GM12878 (cell line): Measurements from ENCODE around the gene SNTN. TPM values are rescaled to one million over a fixed set of nuclear protein-coding genes. Genes with fewer than 3 reads are reported as not detected.

Source experiments
- ATAC-seq: fragments of 200-7000 bp; cut with Tn5 transposase; 3 replicates; pipeline ENCODE4 v1.9.1; 2020; ENCODE audit warnings: mild to moderate bottlenecking, moderate library complexity
- BruUV-seq: library from RNA; stranded (reverse); fragments of 400-500 nt; replicated peaks from 2 replicates; lab custom pipeline; 2021; lab: Mats Ljungman, UMichigan
- CTCF ChIA-PET: fragments of 300-600 bp; sonication (Branson Sonifier 250); formaldehyde crosslinking; extraction: SDS; loops from one replicate; lab custom pipeline; 2021; ENCODE audit warnings: inconsistent platforms; lab: Yijun Ruan, JAX
- POLR2A ChIA-PET: fragments of 350-600 bp; formaldehyde crosslinking; extraction: SDS; loops from one replicate; lab custom pipeline; 2021; ENCODE audit warnings: inconsistent platforms; lab: Charles Lee
- RAD21 ChIA-PET: fragments of 300-600 bp; sonication (Branson Sonifier 250); formaldehyde crosslinking; loops from one replicate; lab custom pipeline; 2023; ENCODE audit warnings: antibody characterized with exemption; ENCODE audit not compliant: unreplicated experiment; lab: Charles Lee
- SMC1A ChIA-PET: fragments of 300-600 bp; sonication (Branson Sonifier 250); formaldehyde crosslinking; loops from one replicate; lab custom pipeline; 2023; ENCODE audit not compliant: unreplicated experiment, uncharacterized antibody; lab: Charles Lee
- DNase-seq: peaks from one replicate; pipeline ENCODE4 v3.0.0-alpha.2; 2011; ENCODE audit warnings: low read depth, low spot score
- FAIRE-seq: peaks from 3 replicates; lab custom pipeline; 2011; peaks lifted over from hg19 to GRCh38; lab: Jason Lieb, UNC
- H2AFZ ChIP-seq: 2 replicates; pipeline ENCODE4 v1.6.0; 2011; ENCODE audit warnings: low read depth, low read length, control low read depth; ENCODE audit not compliant: control insufficient read depth
- H3K27ac ChIP-seq: 2 replicates; pipeline ENCODE4 v1.5.1; 2011; ENCODE audit warnings: control low read depth; ENCODE audit not compliant: control insufficient read depth, insufficient read depth
- H3K27me3 ChIP-seq, 2 experiments: replicated peaks in 1 of 2; 2 replicates each; pipeline versions ENCODE4 v1.6.0 to v1.6.1; 2011; ENCODE audit warnings: low read length in 1 of 2; ENCODE audit not compliant: control insufficient read depth in 2 of 2, insufficient read depth in 2 of 2
- H3K36me3 ChIP-seq, 2 experiments: 2 replicates each; pipeline ENCODE4 v1.5.1; 2011; ENCODE audit warnings: low read length in 1 of 2; ENCODE audit not compliant: control insufficient read depth in 2 of 2, insufficient read depth in 2 of 2
- H3K4me1 ChIP-seq: 2 replicates; pipeline ENCODE4 v1.6.1; 2011; ENCODE audit warnings: mild to moderate bottlenecking, low read length, moderate library complexity, mixed read lengths; ENCODE audit not compliant: control insufficient read depth, insufficient read depth
- H3K4me2 ChIP-seq: 2 replicates; pipeline ENCODE4 v1.6.0; 2011; ENCODE audit warnings: control low read depth; ENCODE audit not compliant: control insufficient read depth, insufficient read depth
- H3K4me3 ChIP-seq: fragments of 200-600 bp; sonication (generic); 2 replicates; pipeline ENCODE4 v1.5.1; 2016
- H3K79me2 ChIP-seq: 2 replicates; pipeline ENCODE4 v1.6.0; 2011; ENCODE audit warnings: low read length; ENCODE audit not compliant: control insufficient read depth, insufficient read depth
- H3K9ac ChIP-seq: 2 replicates; pipeline ENCODE4 v1.8.0; 2011; ENCODE audit warnings: low read length, control low read depth, mixed read lengths; ENCODE audit not compliant: control insufficient read depth, insufficient read depth
- H3K9me3 ChIP-seq: replicated peaks from 3 replicates; pipeline ENCODE4 v1.5.1; 2011; ENCODE audit warnings: mild to moderate bottlenecking, low read length; ENCODE audit not compliant: control insufficient read depth, insufficient read depth
- H4K20me1 ChIP-seq: 2 replicates; pipeline ENCODE4 v1.6.0; 2011; ENCODE audit not compliant: control insufficient read depth, insufficient read depth
- CHD4 ChIP-seq: fragments of 200-600 bp; sonication (generic); IDR thresholded peaks from 2 replicates; pipeline ENCODE4 v1.6.1; 2016; ENCODE audit warnings: mild to moderate bottlenecking
- REST ChIP-seq: IDR thresholded peaks from 2 replicates; pipeline ENCODE4 v1.6.1; 2012; ENCODE audit warnings: mild to moderate bottlenecking, low read depth, low read length
- SPI1 ChIP-seq: IDR thresholded peaks from 2 replicates; pipeline ENCODE4 v1.6.1; 2011; ENCODE audit warnings: low read depth, mild to moderate bottlenecking, low read length, moderate library complexity, borderline replicate concordance; ENCODE audit not compliant: insufficient read depth
- ZBED1 ChIP-seq: IDR thresholded peaks from 2 replicates; pipeline ENCODE4 v1.6.1; 2016; ENCODE audit warnings: borderline replicate concordance
- ZNF207 ChIP-seq: fragments of 450-650 bp; IDR thresholded peaks from 2 replicates; pipeline ENCODE4 v1.6.1; 2014; ENCODE audit warnings: antibody characterized with exemption, mild to moderate bottlenecking, borderline replicate concordance
- ZNF217 ChIP-seq: fragments of 450-650 bp; IDR thresholded peaks from 2 replicates; pipeline ENCODE4 v1.6.1; 2017; ENCODE audit warnings: antibody characterized with exemption, mild to moderate bottlenecking
- ZNF687 ChIP-seq: fragments of 450-650 bp; IDR thresholded peaks from 2 replicates; pipeline ENCODE4 v1.6.1; 2017; ENCODE audit warnings: mild to moderate bottlenecking, moderate library complexity
- ZZZ3 ChIP-seq: IDR thresholded peaks from 2 replicates; pipeline ENCODE4 v1.6.1; 2011; ENCODE audit warnings: low read depth; ENCODE audit not compliant: control insufficient read depth, insufficient read length
- WGBS: methylation state at CpG from one replicate; pipeline ENCODE4 v1.1.6; 2016; ENCODE audit warnings: low lambda C conversion rate; ENCODE audit not compliant: insufficient replicate concordance, insufficient coverage; ENCODE audit errors: missing lambda C conversion rate; 5-methylcytosine and 5-hydroxymethylcytosine counted together
- in situ Hi-C: fragments of 300-500 bp; cut with MboI; formaldehyde crosslinking; loops from 9 replicates; pipeline ENCODE4 v1.14.3; 2018; ENCODE audit warnings: mixed read lengths
- intact Hi-C: fragments of 100-400 bp; cut with micrococcal nuclease; formaldehyde crosslinking; loops from one replicate; pipeline ENCODE4 v1.14.2; 2022; ENCODE audit not compliant: unreplicated experiment
- polyA plus RNA-seq, 11 experiments: library from polyadenylated mRNA; depleted of rRNA in 4 of 11; unstranded in 6 of 11; stranded (reverse) in 5 of 11; fragments of >200 nt; fragmentation: Nextera tagmentation in 4 of 11; fragmentation: Illumina TruSeq in 1 of 11; extraction: Ambion mirVana in 4 of 11; extraction: Trizol in 1 of 11; gene quantifications; 1 replicate in 1 of 11; 2 replicates in 10 of 11; pipeline versions ENCODE4 v1.2.1 to v1.2.3, GENCODE V29; 2011 to 2016; ENCODE audit warnings: inconsistent platforms in 2 of 11, missing spikeins in 2 of 11, low read depth in 1 of 11
- total RNA-seq, 4 experiments: library from RNA; depleted of rRNA in 3 of 4; stranded (reverse); fragments of >200 nt in 3 of 4; fragmentation: Illumina TruSeq in 1 of 4; extraction: Trizol in 1 of 4; gene quantifications; 2 replicates each; pipeline versions ENCODE4 v1.2.1 to v1.2.3, GENCODE V29; 2013 to 2021
- TF ChIP-seq, protein P1 (sequence below): fragments of 450-650 bp; IDR thresholded peaks from 2 replicates; pipeline ENCODE4 v1.6.1; 2018; ENCODE audit warnings: borderline replicate concordance, mild to moderate bottlenecking; ENCODE audit not compliant: partially characterized antibody

Gene SNTN
- total and polyA plus RNA-seq, 10 of the 15 experiments (the other 5 are each of a cell fraction or from before 2014, with no cell fraction given): not detected

- no peak for ATAC-seq
- H3K36me3 ChIP-seq: no peaks in the 10 kb centered on the region
- H3K4me2 ChIP-seq: no peak overlapping the region
- no peaks in the 10 kb centered on the region for H3K4me1 ChIP-seq
- H3K27ac ChIP-seq: no peak overlapping the region
- no peak for DNase-seq
- H2AFZ ChIP-seq: no peak overlapping the region
- ChIA-PET SMC1A (no interaction called here), CTCF (no interaction called here), RAD21 (no interaction called here), POLR2A (no interaction called here)
- no peaks in the 10 kb centered on the region; a peak in 1 of 4 replicates for H3K27me3 ChIP-seq
- in situ Hi-C loops (no loop called here), intact Hi-C loops (no loop called here)
- 32% methylated on average over 4 of the region's 4 CpGs for WGBS
- FAIRE-seq: no peak
- H3K9me3 ChIP-seq: no peaks in the 10 kb centered on the region
- H4K20me1 ChIP-seq: no peaks in the 10 kb centered on the region
- no peak overlapping the region for H3K4me3 ChIP-seq
- no peaks in the 10 kb centered on the region for H3K79me2 ChIP-seq
- no TSS peak for BruUV-seq
- TF ChIP-seq CHD4: no peak
- TF ChIP-seq, protein P1, sequence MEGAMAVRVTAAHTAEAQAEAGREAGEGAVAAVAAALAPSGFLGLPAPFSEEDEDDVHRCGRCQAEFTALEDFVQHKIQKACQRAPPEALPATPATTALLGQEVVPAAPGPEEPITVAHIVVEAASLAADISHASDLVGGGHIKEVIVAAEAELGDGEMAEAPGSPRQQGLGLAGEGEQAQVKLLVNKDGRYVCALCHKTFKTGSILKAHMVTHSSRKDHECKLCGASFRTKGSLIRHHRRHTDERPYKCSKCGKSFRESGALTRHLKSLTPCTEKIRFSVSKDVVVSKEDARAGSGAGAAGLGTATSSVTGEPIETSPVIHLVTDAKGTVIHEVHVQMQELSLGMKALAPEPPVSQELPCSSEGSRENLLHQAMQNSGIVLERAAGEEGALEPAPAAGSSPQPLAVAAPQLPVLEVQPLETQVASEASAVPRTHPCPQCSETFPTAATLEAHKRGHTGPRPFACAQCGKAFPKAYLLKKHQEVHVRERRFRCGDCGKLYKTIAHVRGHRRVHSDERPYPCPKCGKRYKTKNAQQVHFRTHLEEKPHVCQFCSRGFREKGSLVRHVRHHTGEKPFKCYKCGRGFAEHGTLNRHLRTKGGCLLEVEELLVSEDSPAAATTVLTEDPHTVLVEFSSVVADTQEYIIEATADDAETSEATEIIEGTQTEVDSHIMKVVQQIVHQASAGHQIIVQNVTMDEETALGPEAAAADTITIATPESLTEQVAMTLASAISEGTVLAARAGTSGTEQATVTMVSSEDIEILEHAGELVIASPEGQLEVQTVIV: no peak
- no peak for TF ChIP-seq ZNF207
- no peak for TF ChIP-seq ZZZ3
- no peak for TF ChIP-seq REST
- no peak for TF ChIP-seq SPI1
- TF ChIP-seq ZNF217: no peak
- no peak for TF ChIP-seq ZBED1
- no peak for TF ChIP-seq ZNF687
- no peak overlapping the region for H3K9ac ChIP-seq
Observed at GRCh38 chr3:63617391-63617790, 35.1 kb upstream of the SNTN start.
